Measurements from ENCODE around the gene SHROOM1.
"Not testable (repeated sequence)": the region's sequence is repeated elsewhere in the genome, so short reads cannot be mapped to it uniquely, and the experiment has no call there.

Gene SHROOM1

GRCh38 chr5:132807163-132807838 lies 23.1 kb downstream of the SHROOM1 start:
- DNase-seq (ENCODE audit: low read depth), result no peak

- not testable (repeated sequence) for DNase-seq (ENCODE audit: low read depth)
Measured at GRCh38 chr5:132806804-132807162, 23.7 kb downstream of the SHROOM1 start.

DNA sequence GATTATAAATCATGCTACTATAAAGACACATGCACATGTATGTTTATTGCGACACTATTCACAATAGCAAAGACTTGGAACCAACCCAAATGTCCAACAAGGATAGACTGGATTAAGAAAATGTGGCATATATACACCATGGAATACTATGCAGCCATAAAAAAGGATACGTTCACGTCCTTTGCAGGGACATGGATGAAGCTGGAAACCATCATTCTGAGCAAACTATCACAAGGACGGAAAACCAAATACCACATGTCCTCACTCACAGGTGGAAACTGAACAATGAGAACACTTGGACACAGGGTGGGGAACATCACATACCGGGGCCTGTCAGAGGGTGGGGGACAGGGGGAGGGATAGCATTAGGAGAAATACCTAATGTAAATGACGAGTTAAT lies 24.6 kb downstream of the SHROOM1 start:
- not testable (repeated sequence) for DNase-seq (ENCODE audit: low read depth)

- DNase-seq (ENCODE audit: low read depth), result not testable (repeated sequence)
Measured at GRCh38 chr5:132804219-132804618, 26.2 kb downstream of the SHROOM1 start.

GRCh38 chr5:132802685-132803066 lies 27.8 kb downstream of the SHROOM1 start:
- not testable (repeated sequence) for DNase-seq (ENCODE audit: low read depth)

- DNase-seq (ENCODE audit: low read depth), result no peak
Measured at GRCh38 chr5:132802044-132802684, 28.3 kb downstream of the SHROOM1 start.

DNA sequence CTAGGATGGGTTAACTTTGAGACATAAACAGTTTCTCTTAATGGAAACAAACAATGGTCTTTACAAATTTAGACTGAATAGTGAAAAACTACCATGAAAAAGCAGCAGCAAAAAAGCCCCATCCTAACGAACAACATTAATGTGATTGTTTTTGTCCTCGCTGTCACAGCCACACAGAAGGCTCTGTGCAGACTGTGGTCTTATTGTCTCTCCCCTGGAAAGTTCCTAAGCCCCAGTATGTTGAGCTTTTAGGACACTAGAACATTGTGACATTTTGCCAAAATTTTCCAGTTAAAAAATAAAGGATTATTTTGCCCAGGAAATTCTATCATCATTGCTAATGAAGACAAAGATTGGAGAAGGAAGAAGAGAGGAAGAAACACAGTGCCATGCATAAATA lies 29.9 kb downstream of the SHROOM1 start:
- DNase-seq (ENCODE audit: low read depth), result no peak

- DNase-seq (ENCODE audit: low read depth), result no peak
Measured at GRCh38 chr5:132799392-132799791, 31.1 kb downstream of the SHROOM1 start.

DNA sequence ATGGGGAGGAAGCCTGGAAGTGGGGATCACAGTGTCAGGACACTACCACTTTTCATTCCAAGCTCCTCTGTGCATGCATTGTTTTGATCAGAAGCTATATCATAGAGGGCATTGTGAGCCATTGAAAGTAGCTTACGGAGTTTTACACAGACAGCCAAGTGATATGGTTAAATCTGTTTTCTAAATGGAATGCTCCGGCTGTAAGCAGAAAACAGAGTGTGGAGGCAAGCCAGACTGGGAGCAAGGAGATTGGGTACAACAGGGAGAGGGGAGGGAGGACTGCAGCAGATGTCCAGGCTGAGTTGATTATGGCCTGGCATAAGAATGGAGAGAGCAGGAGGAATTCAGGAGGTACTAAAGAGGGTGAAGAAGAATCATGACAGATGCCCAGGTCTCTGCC lies 32.8 kb downstream of the SHROOM1 start:
- DNase-seq (ENCODE audit: low read depth), result no peak

- no peak for DNase-seq (ENCODE audit: low read depth)
Measured at GRCh38 chr5:132791026-132791425, 39.4 kb downstream of the SHROOM1 start.

GRCh38 chr5:132790201-132790865 lies 40.1 kb downstream of the SHROOM1 start:
- DNase-seq (ENCODE audit: low read depth), result no peak

DNA sequence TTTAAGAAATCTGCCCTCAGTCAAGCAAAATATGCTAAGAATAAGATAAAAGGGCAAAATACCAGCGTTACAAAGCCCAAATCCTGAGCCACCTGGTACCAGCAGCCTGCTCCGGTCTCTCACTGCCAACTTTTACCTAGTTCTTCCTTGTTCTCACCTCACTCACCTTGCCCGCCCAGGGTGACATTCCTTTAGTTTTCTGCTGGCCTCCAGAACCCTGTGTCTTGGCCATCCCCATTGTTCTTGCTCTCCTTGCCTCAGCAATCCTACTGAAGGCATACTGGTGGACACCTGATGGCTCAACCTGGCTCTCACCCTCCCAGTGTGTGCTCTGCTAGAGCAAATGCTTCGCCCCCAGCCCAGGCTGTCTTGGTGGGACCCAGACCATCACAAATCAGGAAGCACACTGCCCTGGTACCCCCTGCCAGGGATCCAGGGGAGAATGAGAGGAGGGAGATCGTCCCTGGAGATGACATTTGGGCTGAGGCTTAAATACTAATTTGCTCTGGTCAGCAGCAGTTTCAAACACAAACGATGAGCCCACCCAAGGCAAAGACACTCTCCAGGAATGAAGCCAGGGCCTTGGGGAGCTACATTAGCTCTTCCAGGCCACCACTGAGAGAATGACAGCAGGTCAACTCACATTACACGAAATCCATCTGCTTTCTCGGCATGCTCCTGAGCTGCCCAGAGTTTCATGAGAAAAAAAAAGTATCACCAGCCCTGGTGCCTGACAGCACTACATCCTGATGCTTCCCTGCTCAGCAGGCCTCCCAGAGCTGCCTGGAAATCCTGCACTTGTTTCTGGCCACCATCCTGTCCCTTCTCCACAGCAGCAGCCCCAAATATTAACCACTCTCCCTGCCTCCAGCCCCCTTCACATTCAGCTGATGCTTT lies 41.2 kb downstream of the SHROOM1 start:
- DNase-seq (ENCODE audit: low read depth), result no peak

GRCh38 chr5:132788508-132788907 lies 41.9 kb downstream of the SHROOM1 start:
- DNase-seq (ENCODE audit: low read depth), result no peak

DNA sequence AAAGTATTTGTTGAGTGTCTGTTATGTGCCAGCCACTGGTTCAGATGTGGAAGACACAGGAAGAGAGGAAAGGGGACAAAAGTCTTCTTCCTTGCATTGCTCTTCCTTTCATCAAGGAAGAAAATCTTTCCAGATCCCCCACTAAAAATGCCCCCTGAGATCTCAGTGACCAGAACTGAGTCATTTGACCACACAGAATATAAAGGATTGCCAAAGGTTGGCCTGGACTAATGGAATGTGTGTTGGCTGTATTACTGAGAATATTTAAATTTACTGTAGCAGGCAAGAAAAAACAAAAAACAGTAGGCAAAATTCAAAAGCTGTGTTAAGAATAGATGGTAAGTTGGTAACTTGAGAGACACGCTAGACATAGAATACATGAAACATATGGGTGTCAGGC lies 43.4 kb downstream of the SHROOM1 start:
- peak; percentile 57 for DNase-seq (ENCODE audit: low read depth)

DNA sequence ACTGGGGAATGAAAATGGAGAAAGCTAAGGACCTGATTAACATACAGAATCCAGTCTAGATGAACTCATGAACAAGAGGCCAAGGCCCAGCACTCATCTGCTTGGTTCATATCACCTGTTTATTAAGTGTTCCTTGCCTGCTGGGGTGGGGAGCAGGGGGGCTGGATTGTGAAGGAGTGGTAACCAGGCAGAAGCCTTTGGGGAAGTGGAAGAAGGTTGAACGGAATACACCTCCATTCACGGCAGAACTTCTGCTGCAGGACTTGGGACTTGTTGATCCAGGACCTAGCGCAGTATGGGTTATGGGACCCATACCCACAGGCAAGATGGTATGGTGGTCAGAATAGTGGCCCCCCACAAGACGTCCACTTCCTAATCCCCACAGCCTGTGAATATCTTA lies 44.6 kb downstream of the SHROOM1 start:
- no peak for DNase-seq (ENCODE audit: low read depth)

DNA sequence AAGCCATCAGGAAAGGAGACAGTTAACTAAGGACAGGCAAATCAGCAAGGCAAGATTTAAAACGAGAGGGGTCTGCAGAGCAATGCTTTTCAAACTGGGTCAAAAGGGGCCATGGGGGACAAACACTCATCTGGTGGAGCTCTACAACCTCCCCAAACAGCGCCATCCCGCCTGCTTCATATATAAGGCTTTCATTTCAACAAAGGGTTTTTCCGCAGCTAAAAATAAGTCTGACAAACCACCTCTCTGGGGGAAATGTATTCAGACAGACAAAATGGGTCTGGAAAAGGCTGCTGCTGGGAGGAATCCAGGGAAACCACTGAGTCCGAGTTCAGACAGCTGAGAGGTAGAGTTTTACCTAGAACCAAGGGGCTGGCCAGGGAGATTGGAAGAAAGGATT lies 45.1 kb downstream of the SHROOM1 start:
- DNase-seq (ENCODE audit: low read depth), result no peak

- DNase-seq (ENCODE audit: low read depth), result peak; percentile 71
Measured at GRCh38 chr5:132782101-132782500, 48.3 kb downstream of the SHROOM1 start.

DNA sequence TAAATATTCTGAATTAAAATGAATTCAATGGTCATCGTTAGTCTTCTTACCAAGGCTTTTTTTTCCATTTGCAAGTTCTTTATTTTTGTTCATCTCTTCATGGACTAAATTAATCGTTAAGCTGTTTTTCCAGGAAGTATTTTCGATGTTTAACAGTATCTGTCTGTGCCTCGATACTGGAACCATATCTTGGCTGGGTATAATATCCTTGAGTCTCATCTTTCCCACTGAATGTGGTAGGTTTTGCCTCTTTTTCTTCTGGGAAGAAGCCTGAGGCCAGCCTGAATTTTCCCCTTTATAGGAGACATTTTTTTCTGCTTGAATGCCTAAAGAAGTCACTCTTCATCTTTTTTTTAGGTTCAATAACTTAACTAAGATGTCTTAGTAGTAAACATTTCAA lies 49.4 kb downstream of the SHROOM1 start:
- no peak for DNase-seq (ENCODE audit: low read depth)

- no peak for DNase-seq (ENCODE audit: low read depth)
Measured at GRCh38 chr5:132780577-132780976, 49.9 kb downstream of the SHROOM1 start.

- no peak for DNase-seq (ENCODE audit: low read depth)
Measured at GRCh38 chr5:132779961-132780360, 50.5 kb downstream of the SHROOM1 start.

- no peak for DNase-seq (ENCODE audit: low read depth)
Measured at GRCh38 chr5:132778856-132779255, 51.6 kb downstream of the SHROOM1 start.

DNA sequence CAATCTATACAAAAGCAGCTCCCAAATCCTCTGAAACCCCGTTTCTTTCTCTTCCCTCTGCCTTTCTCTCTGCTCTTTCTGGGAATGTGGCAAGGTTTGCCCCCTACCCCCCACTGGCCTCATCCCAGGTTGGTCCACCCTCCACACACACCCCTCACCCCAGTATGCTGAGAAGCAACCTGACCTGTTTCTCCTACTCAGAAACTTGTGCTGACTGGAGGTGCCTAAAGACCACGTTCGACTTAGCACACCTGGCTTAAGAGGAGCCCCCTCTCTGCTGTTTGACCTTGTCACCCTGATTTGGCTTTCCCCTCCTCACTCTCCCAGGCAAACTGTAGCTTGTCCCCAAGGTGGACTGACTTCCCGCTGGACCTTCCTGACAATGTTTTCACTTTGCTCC lies 52.3 kb downstream of the SHROOM1 start:
- DNase-seq (ENCODE audit: low read depth), result no peak

Data from iris pigment epithelial cell (primary cell).